ENCODE data around the gene MT4. TPM values are rescaled to one million over a fixed set of nuclear protein-coding genes. Genes with fewer than 3 reads are reported as not detected.
A peak's percentile ranks its signal among the peaks of the same experiment; 100 is the strongest.

The MT4 gene
- total and polyA plus RNA-seq, 2 experiments from 2014 or later: not detected

DNA sequence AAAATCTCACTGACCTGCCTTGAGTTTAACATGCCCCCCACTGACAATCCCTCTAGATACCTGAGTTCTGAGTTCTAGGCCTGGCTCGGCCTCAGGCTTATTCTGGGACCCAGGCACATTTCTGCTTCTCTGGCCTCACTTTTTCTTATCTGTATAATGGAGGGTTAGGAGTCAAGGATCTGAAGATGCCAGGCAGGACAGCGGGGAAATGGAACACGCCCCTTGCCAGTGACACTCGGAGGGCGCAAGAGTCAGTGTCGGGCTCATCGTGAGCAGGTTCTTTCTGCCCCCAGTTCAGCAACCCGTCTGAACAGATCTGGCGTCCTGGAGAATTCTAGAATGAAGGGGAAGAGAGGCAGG lies 23.9 kb downstream of the MT4 start:
- Histone ChIP-seq H3K27ac (no peak overlapping the region), H3K4me3 (peak overlapping the region; percentile 67), H3K9me3 (ENCODE audit: low read depth) (no peaks in the 10 kb centered on the region), H3K9ac (no peak overlapping the region), H3K79me2 (ENCODE audit: insufficient read depth) (no peaks in the 10 kb centered on the region), H3F3A (ENCODE audit: insufficient read depth) (no peaks in the 10 kb centered on the region), H2AFZ (peak overlapping the region; percentile 9; the same call in 1 of the 2 replicates), H3K4me2 (ENCODE audit: unreplicated experiment) (peak overlapping the region; percentile 76), H4K20me1 (ENCODE audit: insufficient read depth) (no peaks in the 10 kb centered on the region), H3K27me3 (replicated peaks; ENCODE audit: insufficient read depth) (peaks cover 39% of the 10 kb centered on the region), H3K36me3 (ENCODE audit: low read depth) (no peaks in the 10 kb centered on the region), H3K4me1 (ENCODE audit: insufficient read depth) (no peaks in the 10 kb centered on the region), H3K9me2 (ENCODE audit: insufficient read depth) (no peaks in the 10 kb centered on the region)
- 30 to 34% methylated on average over 9 of the region's 9 CpGs for WGBS, 2 experiments (ENCODE audit: low coverage in 1 of 2, low lambda C conversion rate in 2 of 2, missing lambda C conversion rate in 2 of 2)
- TF ChIP-seq EZH2phosphoT487 (IDR thresholded peaks at IDR 0.05; ENCODE audit: insufficient read depth, low read depth) (no peak), EZH2 (IDR thresholded peaks at IDR 0.05; ENCODE audit: insufficient read depth, poor library complexity, severe bottlenecking) (no peak)
- in situ Hi-C loops (cut with MboI): no loop called here
- DNase-seq: no peak

DNA sequence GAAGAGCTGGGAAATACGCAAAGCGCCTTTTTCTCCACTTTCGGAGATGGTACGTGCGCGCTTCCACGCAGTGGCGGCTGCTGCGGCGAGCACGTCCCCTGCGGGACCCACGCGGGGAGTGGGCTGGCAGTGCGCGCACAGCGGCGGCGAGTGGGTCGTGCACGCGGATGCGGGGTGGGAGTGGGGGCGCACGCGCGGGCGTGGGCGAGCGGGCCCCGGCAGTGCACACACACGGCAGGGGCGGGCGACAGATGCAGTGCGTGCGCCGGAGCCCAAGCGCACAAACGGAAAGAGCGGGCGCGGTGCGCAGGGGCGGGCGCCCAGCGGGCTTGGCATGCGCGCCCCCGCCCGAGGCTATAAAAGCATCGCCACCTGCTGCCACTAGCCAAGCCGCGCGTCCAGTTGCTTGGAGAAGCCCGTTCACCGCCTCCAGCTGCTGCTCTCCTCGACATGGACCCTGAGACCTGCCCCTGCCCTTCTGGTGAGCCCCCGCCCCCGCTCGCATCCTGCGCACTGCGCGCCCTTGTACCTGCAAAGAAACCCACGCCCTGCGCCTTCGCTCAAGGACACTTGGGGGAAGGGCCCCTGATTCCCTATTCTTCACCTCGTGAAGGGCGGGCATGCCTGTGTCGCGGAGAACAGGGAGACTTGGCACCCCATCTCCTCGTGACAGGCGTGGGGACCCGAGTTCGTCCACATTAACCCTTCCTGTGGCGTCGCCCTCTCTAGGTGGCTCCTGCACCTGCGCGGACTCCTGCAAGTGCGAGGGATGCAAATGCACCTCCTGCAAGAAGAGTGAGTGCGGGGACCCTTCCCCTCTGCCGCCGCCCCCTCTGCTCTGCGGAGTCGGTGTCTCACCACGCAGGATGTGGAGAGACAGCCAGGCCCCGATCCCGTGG lies 24.5 kb downstream of the MT4 start, which contains the start of gene MT3:
MT3 (plus strand) TSS at position 388 of the 899 bp plus-strand sequence; CDS start at position 451, 63 bp downstream.
- in situ Hi-C loops (cut with MboI): no loop called here

DNA sequence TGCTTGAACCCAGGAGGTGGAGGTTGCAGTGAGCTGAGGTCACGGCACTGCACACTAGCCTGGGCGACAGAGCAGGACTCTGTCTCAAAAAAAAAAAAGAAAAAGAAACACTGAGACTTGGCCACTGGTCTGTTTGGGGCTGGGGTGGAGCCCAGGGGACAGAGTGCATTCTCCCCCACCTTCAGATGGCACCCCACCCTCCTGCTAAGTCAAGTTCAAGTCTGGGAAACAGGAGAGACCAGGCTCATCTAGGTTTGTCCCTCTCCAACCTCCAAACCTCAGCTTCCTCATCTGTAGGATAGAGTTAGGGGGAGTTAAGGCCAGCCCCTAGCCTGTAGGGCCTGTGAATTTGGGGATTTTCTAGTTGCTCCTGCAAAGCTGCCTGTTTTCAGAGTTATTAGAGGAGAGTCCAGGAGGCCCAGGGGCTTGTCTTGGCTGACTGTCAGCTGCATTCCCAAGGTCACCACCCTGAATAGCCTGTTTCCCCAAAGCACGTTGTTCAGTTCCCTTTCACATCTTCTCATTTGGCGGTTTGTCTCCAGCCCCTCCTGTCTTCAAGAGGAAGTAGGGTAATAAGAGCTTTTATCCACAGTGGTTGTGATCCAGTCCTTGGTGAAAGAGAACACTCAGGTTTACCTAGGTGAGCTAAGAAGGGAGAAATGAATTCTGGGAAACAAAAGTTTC lies 26.6 kb downstream of the MT4 start:
- DNase-seq: no peak
- 58 to 62% methylated on average over 4 of the region's 4 CpGs for WGBS, 2 experiments (ENCODE audit: low coverage in 1 of 2, low lambda C conversion rate in 2 of 2, missing lambda C conversion rate in 2 of 2)
- H3K9ac ChIP-seq: no peak overlapping the region
- no peaks in the 10 kb centered on the region for H3K4me1 ChIP-seq (ENCODE audit: insufficient read depth)
- no peaks in the 10 kb centered on the region for H4K20me1 ChIP-seq (ENCODE audit: insufficient read depth)
- H3K9me2 ChIP-seq (ENCODE audit: insufficient read depth): no peaks in the 10 kb centered on the region
- H3K36me3 ChIP-seq (ENCODE audit: low read depth): no peaks in the 10 kb centered on the region
- no peak for TF ChIP-seq EZH2 (IDR thresholded peaks at IDR 0.05; ENCODE audit: insufficient read depth, poor library complexity, severe bottlenecking)
- no peak for TF ChIP-seq EZH2phosphoT487 (IDR thresholded peaks at IDR 0.05; ENCODE audit: insufficient read depth, low read depth)
- H3K9me3 ChIP-seq (ENCODE audit: low read depth): no peaks in the 10 kb centered on the region
- no peak overlapping the region for H3K27ac ChIP-seq
- H2AFZ ChIP-seq: no peak overlapping the region
- in situ Hi-C loops (cut with MboI): no loop called here
- H3K4me3 ChIP-seq: no peak overlapping the region
- no peak overlapping the region for H3K4me2 ChIP-seq (ENCODE audit: unreplicated experiment)
- H3K27me3 ChIP-seq (replicated peaks; ENCODE audit: insufficient read depth): peaks cover 33% of the 10 kb centered on the region
- no peaks in the 10 kb centered on the region for H3K79me2 ChIP-seq (ENCODE audit: insufficient read depth)
- no peaks in the 10 kb centered on the region for H3F3A ChIP-seq (ENCODE audit: insufficient read depth)

More for the DNA sequence above, 24.5 kb downstream of the MT4 start, which contains the start of gene MT3:
- Histone ChIP-seq H3K9me2 (ENCODE audit: insufficient read depth) (no peaks in the 10 kb centered on the region), H3K9ac (no peak within 1 kb of the TSS), H3K36me3 (ENCODE audit: low read depth) (no peaks in the 10 kb centered on the region), H3K27ac (no peak within 1 kb of the TSS), H3F3A (ENCODE audit: insufficient read depth) (no peaks in the 10 kb centered on the region), H4K20me1 (ENCODE audit: insufficient read depth) (no peaks in the 10 kb centered on the region), H3K27me3 (replicated peaks; ENCODE audit: insufficient read depth) (peaks cover 38% of the 10 kb centered on the region), H3K79me2 (ENCODE audit: insufficient read depth) (no peaks in the 10 kb centered on the region), H3K4me2 (ENCODE audit: unreplicated experiment) (peak within 1 kb of the TSS; percentile 76), H3K4me1 (ENCODE audit: insufficient read depth) (no peaks in the 10 kb centered on the region), H2AFZ (peak within 1 kb of the TSS; percentile 9; the same call in 1 of the 2 replicates), H3K4me3 (peak within 1 kb of the TSS; percentile 67), H3K9me3 (ENCODE audit: low read depth) (no peaks in the 10 kb centered on the region)
- peak; percentile 53 for DNase-seq
- no peak for TF ChIP-seq EZH2 (IDR thresholded peaks at IDR 0.05; ENCODE audit: insufficient read depth, poor library complexity, severe bottlenecking)
- no peak; the same call in 1 of the 2 replicates for TF ChIP-seq EZH2phosphoT487 (IDR thresholded peaks at IDR 0.05; ENCODE audit: insufficient read depth, low read depth)
- WGBS, 2 experiments (ENCODE audit: low coverage in 1 of 2, low lambda C conversion rate in 2 of 2, missing lambda C conversion rate in 2 of 2): 7 to 9% methylated on average over 58 to 71 of the region's 87 CpGs

DNA sequence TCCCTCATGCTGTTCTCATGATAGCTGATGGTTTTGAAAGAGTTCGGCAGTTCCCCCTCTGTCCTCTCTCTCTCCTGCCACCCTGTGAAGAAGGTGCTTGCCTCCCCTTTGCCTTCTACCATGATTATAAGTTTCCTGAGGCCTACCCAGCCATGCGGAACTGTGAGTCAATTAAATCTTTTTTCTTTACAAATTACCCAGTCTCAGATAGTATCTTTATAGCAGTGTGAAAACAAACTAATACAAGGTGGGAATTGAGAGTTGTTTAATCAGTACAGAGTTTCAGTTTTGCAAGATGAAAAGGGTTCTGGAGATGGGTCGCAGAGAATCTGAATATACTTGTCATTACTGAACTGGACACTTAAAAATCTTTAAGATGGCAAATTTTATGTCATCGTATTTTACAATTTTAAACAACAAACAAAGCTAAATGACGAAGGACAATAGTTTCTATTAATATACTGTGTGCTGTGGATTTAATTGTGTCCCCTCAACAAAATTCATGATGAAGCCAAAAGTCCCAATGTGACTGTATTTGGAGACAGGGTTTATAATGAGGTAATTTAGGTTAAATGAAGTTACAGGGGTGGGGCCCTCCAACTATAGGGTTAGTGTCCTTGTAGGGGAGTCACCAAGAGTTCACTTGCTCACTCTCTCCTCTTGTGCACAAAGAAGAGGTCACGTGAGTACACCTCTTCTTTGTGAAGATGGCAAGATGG lies 28.9 kb downstream of the MT4 start:
- no peak overlapping the region for H3K9ac ChIP-seq
- H3F3A ChIP-seq (ENCODE audit: insufficient read depth): no peaks in the 10 kb centered on the region
- in situ Hi-C loops (cut with MboI): no loop called here
- no peak overlapping the region for H3K4me2 ChIP-seq (ENCODE audit: unreplicated experiment)
- no peak overlapping the region for H2AFZ ChIP-seq
- H3K4me1 ChIP-seq (ENCODE audit: insufficient read depth): no peaks in the 10 kb centered on the region
- peaks cover 23% of the 10 kb centered on the region for H3K27me3 ChIP-seq (replicated peaks; ENCODE audit: insufficient read depth)
- no peaks in the 10 kb centered on the region for H3K9me2 ChIP-seq (ENCODE audit: insufficient read depth)
- H3K4me3 ChIP-seq: no peak overlapping the region
- H3K9me3 ChIP-seq (ENCODE audit: low read depth): no peaks in the 10 kb centered on the region
- 77 to 86% methylated on average over 6 of the region's 6 CpGs for WGBS, 2 experiments (ENCODE audit: low coverage in 1 of 2, low lambda C conversion rate in 2 of 2, missing lambda C conversion rate in 2 of 2)
- no peak overlapping the region for H3K27ac ChIP-seq
- no peak for DNase-seq
- H3K79me2 ChIP-seq (ENCODE audit: insufficient read depth): no peaks in the 10 kb centered on the region
- no peaks in the 10 kb centered on the region for H3K36me3 ChIP-seq (ENCODE audit: low read depth)
- TF ChIP-seq EZH2 (IDR thresholded peaks at IDR 0.05; ENCODE audit: insufficient read depth, poor library complexity, severe bottlenecking) (no peak), EZH2phosphoT487 (IDR thresholded peaks at IDR 0.05; ENCODE audit: insufficient read depth, low read depth) (no peak)
- no peaks in the 10 kb centered on the region for H4K20me1 ChIP-seq (ENCODE audit: insufficient read depth)
